IMR-90 (cell line): ENCODE results near the gene FANK1. TPM values are rescaled to one million over a fixed set of nuclear protein-coding genes. Genes with fewer than 3 reads are reported as not detected.
A peak's percentile ranks its signal among the peaks of the same experiment; 100 is the strongest.

ENCODE experiments used
- ATAC-seq: fragments of 200-7000 bp; cut with Tn5 transposase; 2 replicates; pipeline ENCODE4 v1.9.1; 2020; ENCODE audit warnings: low read depth, mild to moderate bottlenecking, moderate library complexity
- BruUV-seq: library from RNA; stranded (reverse); fragments of 400-500 nt; replicated peaks from 2 replicates; lab custom pipeline; 2021; lab: Mats Ljungman, UMichigan
- CTCF ChIA-PET: fragments of 300-600 bp; formaldehyde crosslinking; extraction: SDS; loops from one replicate; lab custom pipeline; 2021; ENCODE audit warnings: antibody characterized with exemption; lab: Yijun Ruan, JAX
- POLR2A ChIA-PET: fragments of 300-600 bp; sonication (Branson Sonifier 250); formaldehyde crosslinking; loops from one replicate; lab custom pipeline; 2022; ENCODE audit warnings: antibody characterized with exemption; ENCODE audit not compliant: unreplicated experiment; lab: Charles Lee
- DNase-seq: peaks from one replicate; pipeline ENCODE4 v3.0.0; 2013
- H2AFZ ChIP-seq: replicated peaks from 2 replicates; pipeline ENCODE3; 2013; ENCODE audit warnings: low read length, mild to moderate bottlenecking; ENCODE audit not compliant: poor library complexity
- H2AK5ac ChIP-seq: 2 replicates; pipeline ENCODE4 v1.6.1; 2013; ENCODE audit warnings: low read depth, low read length, inconsistent platforms
- H2AK9ac ChIP-seq: replicated peaks from 2 replicates; pipeline ENCODE3; 2013; ENCODE audit warnings: mild to moderate bottlenecking, low read depth, low read length, moderate library complexity; ENCODE audit not compliant: poor library complexity
- H2BK120ac ChIP-seq: 2 replicates; pipeline ENCODE4 v1.6.1; 2013; ENCODE audit warnings: low read depth, low read length, inconsistent platforms
- H2BK15ac ChIP-seq: 3 replicates; pipeline ENCODE4 v1.6.1; 2013; ENCODE audit warnings: low read depth, low read length, inconsistent platforms
- H2BK20ac ChIP-seq: 2 replicates; pipeline ENCODE4 v1.6.1; 2013; ENCODE audit warnings: low read depth, mild to moderate bottlenecking, inconsistent platforms, low read length, moderate library complexity
- H2BK5ac ChIP-seq: 2 replicates; pipeline ENCODE4 v1.6.1; 2013; ENCODE audit warnings: mild to moderate bottlenecking, low read depth, low read length, inconsistent platforms; ENCODE audit not compliant: poor library complexity, severe bottlenecking
- H3K14ac ChIP-seq: replicated peaks from 2 replicates; pipeline ENCODE4 v1.6.1; 2013; ENCODE audit warnings: low read depth, low read length, inconsistent platforms
- H3K18ac ChIP-seq: 2 replicates; pipeline ENCODE4 v1.6.1; 2013; ENCODE audit warnings: low read depth, low read length, control low read depth
- H3K23ac ChIP-seq: 2 replicates; pipeline ENCODE4 v1.6.1; 2013; ENCODE audit warnings: low read depth, low read length, inconsistent platforms
- H3K27ac ChIP-seq: 2 replicates; pipeline ENCODE4 v1.5.1; 2013; ENCODE audit warnings: mild to moderate bottlenecking, control low read depth, low read length; ENCODE audit not compliant: insufficient read depth
- H3K27me3 ChIP-seq: 2 replicates; pipeline ENCODE4 v1.6.1; 2013; ENCODE audit warnings: low read length; ENCODE audit not compliant: control insufficient read depth, insufficient read depth
- H3K36me3 ChIP-seq: 2 replicates; pipeline ENCODE4 v1.6.1; 2013; ENCODE audit warnings: low read length, mixed read lengths; ENCODE audit not compliant: control insufficient read depth, insufficient read depth
- H3K4ac ChIP-seq: 2 replicates; pipeline ENCODE4 v1.6.1; 2013; ENCODE audit warnings: low read depth, low read length, inconsistent platforms
- H3K4me1 ChIP-seq: 2 replicates; pipeline ENCODE4 v1.6.1; 2013; ENCODE audit warnings: low read length, mixed read lengths; ENCODE audit not compliant: control insufficient read depth, insufficient read depth
- H3K4me2 ChIP-seq: 2 replicates; pipeline ENCODE4 v1.6.1; 2013; ENCODE audit warnings: low read depth, mild to moderate bottlenecking, control low read depth, low read length, moderate library complexity
- H3K4me3 ChIP-seq: 2 replicates; pipeline ENCODE4 v1.5.1; 2013; ENCODE audit warnings: low read depth, mild to moderate bottlenecking, control low read depth, low read length, moderate library complexity; ENCODE audit not compliant: insufficient read depth
- H3K56ac ChIP-seq: 2 replicates; pipeline ENCODE4 v1.6.1; 2013; ENCODE audit warnings: low read length, inconsistent platforms; ENCODE audit not compliant: insufficient read depth; ENCODE audit errors: extremely low read depth
- H3K79me1 ChIP-seq, 2 experiments: 2 replicates each; pipeline ENCODE4 v1.6.1; 2013; ENCODE audit warnings: low read length in 2 of 2, inconsistent platforms in 1 of 2, low read depth in 1 of 2
- H3K9ac ChIP-seq: 2 replicates; pipeline ENCODE4 v1.6.1; 2013; ENCODE audit warnings: low read depth, low read length, control low read depth
- H3K9me1 ChIP-seq: 2 replicates; pipeline ENCODE4 v1.6.1; 2013; ENCODE audit warnings: low read length, inconsistent platforms; ENCODE audit not compliant: insufficient read depth
- H3K9me3 ChIP-seq: 2 replicates; pipeline ENCODE4 v1.6.1; 2013; ENCODE audit warnings: low read length; ENCODE audit not compliant: control insufficient read depth, insufficient read depth
- H4K20me1 ChIP-seq: 2 replicates; pipeline ENCODE4 v1.6.1; 2013; ENCODE audit warnings: low read length, inconsistent platforms; ENCODE audit not compliant: insufficient read depth
- H4K5ac ChIP-seq: 2 replicates; pipeline ENCODE4 v1.6.1; 2013; ENCODE audit warnings: mild to moderate bottlenecking, low read depth, low read length, control low read depth
- H4K8ac ChIP-seq, 2 experiments: 2 replicates each; pipeline ENCODE4 v1.6.1; 2013; ENCODE audit warnings: low read depth in 2 of 2, low read length in 2 of 2, control low read depth in 1 of 2, inconsistent platforms in 1 of 2
- H4K91ac ChIP-seq: 2 replicates; pipeline ENCODE4 v1.6.1; 2013; ENCODE audit warnings: low read depth, low read length, inconsistent platforms; ENCODE audit not compliant: insufficient read depth
- BHLHE40 ChIP-seq: fragments of 150-350 bp; IDR thresholded peaks from 2 replicates; pipeline ENCODE4 v1.6.1; 2016; ENCODE audit warnings: mild to moderate bottlenecking, low read depth, low read length
- CHD1 ChIP-seq: IDR thresholded peaks from 2 replicates; pipeline ENCODE4 v1.6.1; 2012; ENCODE audit warnings: low read depth, low read length, improper control_type of control experiment
- MAFK ChIP-seq: IDR thresholded peaks from 2 replicates; pipeline ENCODE4 v1.6.1; 2012; ENCODE audit warnings: low read depth, low read length, improper control_type of control experiment
- MAZ ChIP-seq: IDR thresholded peaks from 2 replicates; pipeline ENCODE4 v1.6.1; 2012; ENCODE audit warnings: low read depth, mild to moderate bottlenecking, low read length, improper control_type of control experiment, moderate library complexity, borderline replicate concordance
- MXI1 ChIP-seq: IDR thresholded peaks from 2 replicates; pipeline ENCODE4 v1.6.1; 2012; ENCODE audit warnings: low read depth, mild to moderate bottlenecking, low read length, moderate library complexity, borderline replicate concordance
- NFE2L2 ChIP-seq: fragments of 150-350 bp; IDR thresholded peaks from 2 replicates; pipeline ENCODE4 v1.6.1; 2016; ENCODE audit warnings: low read depth, mild to moderate bottlenecking, low read length
- RFX5 ChIP-seq: IDR thresholded peaks from 2 replicates; pipeline ENCODE4 v1.8.0; 2012; ENCODE audit warnings: low read depth, mild to moderate bottlenecking, low read length, moderate library complexity
- SMC3 ChIP-seq: fragments of 150-350 bp; IDR thresholded peaks from 2 replicates; pipeline ENCODE4 v1.6.1; 2016; ENCODE audit warnings: low read depth, mild to moderate bottlenecking, antibody characterized with exemption, low read length, moderate library complexity
- WGBS, 2 experiments: methylation state at CpG; one replicate each; pipeline versions ENCODE4 v1.1.5 to v1.1.7; 2013; ENCODE audit warnings: missing lambda C conversion rate in 2 of 2; ENCODE audit not compliant: insufficient read length in 1 of 2; ENCODE audit errors: extremely low coverage in 2 of 2; 5-methylcytosine and 5-hydroxymethylcytosine counted together
- dilution Hi-C: fragments of 300-500 bp; cut with HindIII; formaldehyde crosslinking; loops from one replicate; pipeline ENCODE4 v1.14.3; 2018; ENCODE audit warnings: low sequenced_read_pairs; ENCODE audit not compliant: unreplicated experiment
- in situ Hi-C: fragments of 300-500 bp; cut with MboI; formaldehyde crosslinking; loops from 3 replicates; pipeline ENCODE4 v1.14.3; 2019; ENCODE audit warnings: low sequenced_read_pairs, inconsistent platforms, mixed read lengths
- intact Hi-C: fragments of 100-400 bp; cut with micrococcal nuclease; formaldehyde crosslinking; loops from 2 replicates; pipeline ENCODE4 v1.10.0; 2022
- polyA plus RNA-seq, 3 experiments: library from polyadenylated mRNA; depleted of rRNA; stranded (reverse); fragments of >200 nt; gene quantifications; 2 replicates each; pipeline ENCODE4 v1.2.3, GENCODE V29; 2012; ENCODE audit warnings: low replicate concordance in 1 of 3
- total RNA-seq: library from RNA; depleted of rRNA; stranded (reverse); fragments of >200 nt; gene quantifications from 2 replicates; pipeline ENCODE4 v1.2.3, GENCODE V29; 2012
- TF ChIP-seq, protein P1 (sequence below): conservative IDR thresholded peaks from 2 replicates; pipeline ENCODE4 v1.5.1; 2012; ENCODE audit warnings: mild to moderate bottlenecking, low read depth, low read length, improper control_type of control experiment

Gene FANK1
- total and polyA plus RNA-seq, 2 of the 4 experiments (the other 2 are of a cell fraction): 0.90 to 2.2 TPM

DNA sequence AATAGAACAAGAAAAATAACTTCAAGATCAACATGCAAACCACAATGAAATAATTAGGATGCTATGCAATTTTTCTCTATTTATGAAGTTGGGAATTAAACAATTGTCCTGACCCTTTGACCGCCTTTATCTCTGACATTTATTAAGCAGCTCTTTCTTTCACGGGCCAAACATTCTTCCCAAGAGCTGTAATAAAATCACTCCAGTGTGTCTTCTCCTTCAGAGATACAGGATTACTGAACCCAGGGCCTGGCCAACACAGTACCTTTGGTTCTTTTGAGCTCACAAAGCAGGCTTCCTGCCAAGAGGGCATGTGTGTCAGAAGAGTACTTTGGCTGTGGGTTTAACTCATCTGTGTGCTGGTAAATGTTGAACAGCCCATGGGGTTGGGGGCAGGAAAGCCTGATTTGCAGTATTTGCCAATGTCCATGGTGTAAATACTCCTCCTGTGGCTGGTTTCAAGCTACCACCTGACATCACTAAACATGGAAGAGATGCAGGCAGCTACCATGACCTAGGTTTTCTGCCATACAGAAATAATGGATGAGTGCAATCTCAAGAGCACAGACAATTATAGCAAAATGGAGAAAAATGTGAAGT, 121.7 kb downstream of the FANK1 start:
- POLR2A ChIA-PET: no interaction called here
- Histone ChIP-seq H2BK120ac (no peak overlapping the region), H3K23ac (no peak overlapping the region), H4K91ac (no peak overlapping the region), H3K14ac (no peak overlapping the region), H3K27me3 (peaks cover 35% of the 10 kb centered on the region), H2BK15ac (no peak overlapping the region), H4K20me1 (peaks cover 8% of the 10 kb centered on the region), H2BK20ac (no peak overlapping the region), H3K4me2 (0 out of 2 replicates have a peak overlapping the region, but pooled peaks have one; percentile 25), H3K9me1 (no peaks in the 10 kb centered on the region), H3K9ac (no peak overlapping the region), H2BK5ac (no peak overlapping the region), H4K8ac (no peak overlapping the region), H3K79me1 (no peaks in the 10 kb centered on the region), H3K4me3 (no peak overlapping the region), H3K56ac (no peak overlapping the region), H3K4me1 (peaks cover 9% of the 10 kb centered on the region), H3K9me3 (peaks cover 3% of the 10 kb centered on the region; the same call in 1 of the 2 replicates), H3K36me3 (no peaks in the 10 kb centered on the region; the same call in 1 of the 2 replicates), H3K18ac (no peak overlapping the region), H3K27ac (no peak overlapping the region), H2AFZ (no peak overlapping the region), H3K4ac (no peak overlapping the region), H2AK5ac (no peak overlapping the region), H2AK9ac (no peak overlapping the region), H4K5ac (no peak overlapping the region)
- ATAC-seq: peak; percentile 53
- in situ Hi-C loops: no loop called here
- dilution Hi-C loops: no loop called here
- intact Hi-C loops: no loop called here
- WGBS, 2 experiments: no CpG with 5 or more reads among the region's 2 CpGs
- TF ChIP-seq MAFK (no peak), RFX5 (no peak), BHLHE40 (no peak), MAZ (no peak), NFE2L2 (no peak), SMC3 (no peak), MXI1 (no peak), CHD1 (no peak)
- TF ChIP-seq, protein P1, sequence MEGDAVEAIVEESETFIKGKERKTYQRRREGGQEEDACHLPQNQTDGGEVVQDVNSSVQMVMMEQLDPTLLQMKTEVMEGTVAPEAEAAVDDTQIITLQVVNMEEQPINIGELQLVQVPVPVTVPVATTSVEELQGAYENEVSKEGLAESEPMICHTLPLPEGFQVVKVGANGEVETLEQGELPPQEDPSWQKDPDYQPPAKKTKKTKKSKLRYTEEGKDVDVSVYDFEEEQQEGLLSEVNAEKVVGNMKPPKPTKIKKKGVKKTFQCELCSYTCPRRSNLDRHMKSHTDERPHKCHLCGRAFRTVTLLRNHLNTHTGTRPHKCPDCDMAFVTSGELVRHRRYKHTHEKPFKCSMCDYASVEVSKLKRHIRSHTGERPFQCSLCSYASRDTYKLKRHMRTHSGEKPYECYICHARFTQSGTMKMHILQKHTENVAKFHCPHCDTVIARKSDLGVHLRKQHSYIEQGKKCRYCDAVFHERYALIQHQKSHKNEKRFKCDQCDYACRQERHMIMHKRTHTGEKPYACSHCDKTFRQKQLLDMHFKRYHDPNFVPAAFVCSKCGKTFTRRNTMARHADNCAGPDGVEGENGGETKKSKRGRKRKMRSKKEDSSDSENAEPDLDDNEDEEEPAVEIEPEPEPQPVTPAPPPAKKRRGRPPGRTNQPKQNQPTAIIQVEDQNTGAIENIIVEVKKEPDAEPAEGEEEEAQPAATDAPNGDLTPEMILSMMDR: no peak
- peak; percentile 74 for DNase-seq
- CTCF ChIA-PET: interaction anchor here (0.7 kb wide), 1 partner anchor 160 kb away, joined by 3 read pairs; no protein-coding TSS in a partner anchor
- no TSS peak for BruUV-seq
